Prostate gland (tissue), 2 donors: Measurements from ENCODE around the gene SLC22A12. TPM values are rescaled to one million over a fixed set of nuclear protein-coding genes. Genes with fewer than 3 reads are reported as not detected.

Experiments
- DNase-seq: peaks from one replicate; pipeline ENCODE4 v3.0.0-alpha.2; 2019; ENCODE audit warnings: low spot score
- H3K27ac ChIP-seq, 2 donors: fragments of 200-600 bp; sonication (generic); 2 replicates each; pipeline ENCODE4 v1.5.1; 2017 to 2019
- H3K27me3 ChIP-seq: fragments of 200-600 bp; sonication (generic); replicated peaks from 2 replicates; pipeline ENCODE4 v1.5.1; 2019; ENCODE audit not compliant: insufficient read depth
- H3K36me3 ChIP-seq, 2 donors: fragments of 200-600 bp; sonication (generic); 1 replicate in 1 of 2; 2 replicates in 1 of 2; pipeline versions ENCODE4 v1.5.1 to v1.8.1; 2017 to 2019
- H3K4me1 ChIP-seq: fragments of 200-600 bp; sonication (generic); replicated peaks from 2 replicates; pipeline ENCODE4 v1.5.1; 2019
- H3K4me3 ChIP-seq, 2 donors: fragments of 200-600 bp; sonication (generic); 2 replicates each; pipeline ENCODE4 v1.5.1; 2017 to 2019
- H3K9me3 ChIP-seq: fragments of 200-600 bp; sonication (generic); 2 replicates; pipeline ENCODE4 v1.5.1; 2017
- CTCF ChIP-seq, 4 experiments: fragments of 200-600 bp in 2 of 4; fragments of 450-650 bp in 2 of 4; sonication (generic) in 2 of 4; IDR thresholded peaks; 1 replicate in 3 of 4; 2 replicates in 1 of 4; pipeline ENCODE4 v1.5.1; 2016 to 2019; ENCODE audit warnings: antibody characterized with exemption in 4 of 4, mild to moderate bottlenecking in 2 of 4, moderate library complexity in 2 of 4
- POLR2A ChIP-seq: fragments of 450-650 bp; IDR thresholded peaks from one replicate; pipeline ENCODE4 v1.6.1; 2016; ENCODE audit warnings: antibody characterized with exemption, mild to moderate bottlenecking
- POLR2AphosphoS5 ChIP-seq: sonication (generic); formaldehyde crosslinking; IDR thresholded peaks from one replicate; pipeline ENCODE4 v1.6.1; 2017; ENCODE audit warnings: antibody characterized with exemption
- WGBS: methylation state at CpG from one replicate; pipeline ENCODE4 v1.1.5; 2018; 5-methylcytosine and 5-hydroxymethylcytosine counted together
- intact Hi-C: fragments of 100-400 bp; cut with DNase I; formaldehyde crosslinking; loops from one replicate; pipeline ENCODE4 v1.14.2; 2022
- total RNA-seq, 2 donors: library from RNA; depleted of rRNA; stranded (reverse); fragments of >200 nt; gene quantifications; one replicate each; pipeline ENCODE4 v1.1.0, GENCODE V29; 2016

SLC22A12 gene
- total RNA-seq, 2 donors from 2014 or later = not detected

GRCh38 chr11:64611176-64611575 lies 20.2 kb downstream of the SLC22A12 start:
- no peaks in the 10 kb centered on the region for H3K36me3 ChIP-seq
- TF ChIP-seq CTCF (IDR thresholded peaks at IDR 0.05) (no peak), POLR2AphosphoS5 (no peak), POLR2A (no peak)
- H3K27me3 ChIP-seq = no peaks in the 10 kb centered on the region
- no peak for DNase-seq
- H3K9me3 ChIP-seq = no peaks in the 10 kb centered on the region
- H3K4me3 ChIP-seq = no peak overlapping the region
- no peak overlapping the region for H3K27ac ChIP-seq
- 88% methylated on average over 2 of the region's 2 CpGs for WGBS
- intact Hi-C loops = no loop called here
- H3K4me1 ChIP-seq = no peaks in the 10 kb centered on the region

- Histone ChIP-seq H3K36me3 (no peaks in the 10 kb centered on the region), H3K27me3 (no peaks in the 10 kb centered on the region), H3K4me1 (no peaks in the 10 kb centered on the region), H3K27ac (no peak overlapping the region), H3K4me3 (no peak overlapping the region), H3K9me3 (no peaks in the 10 kb centered on the region)
- no peak for TF ChIP-seq POLR2A
- no peak for TF ChIP-seq CTCF (IDR thresholded peaks at IDR 0.05)
- no peak for TF ChIP-seq POLR2AphosphoS5
- intact Hi-C loops = no loop called here
- 80% methylated on average over 11 of the region's 11 CpGs for WGBS
- no peak for DNase-seq
Measured at GRCh38 chr11:64611869-64612646, 21.0 kb downstream of the SLC22A12 start.

- no peak for TF ChIP-seq CTCF (IDR thresholded peaks at IDR 0.05)
- no peak for TF ChIP-seq POLR2A
- no peak for TF ChIP-seq POLR2AphosphoS5
- no peak overlapping the region for H3K4me3 ChIP-seq
- no peaks in the 10 kb centered on the region for H3K4me1 ChIP-seq
- no peak overlapping the region for H3K27ac ChIP-seq
- DNase-seq = no peak
- intact Hi-C loops = no loop called here
- H3K27me3 ChIP-seq = no peaks in the 10 kb centered on the region
- 90% methylated on average over 6 of the region's 6 CpGs for WGBS
- H3K36me3 ChIP-seq = no peaks in the 10 kb centered on the region
- H3K9me3 ChIP-seq = no peaks in the 10 kb centered on the region
Measured at GRCh38 chr11:64613648-64614047, 22.6 kb downstream of the SLC22A12 start.

GRCh38 chr11:64614917-64615316 lies 23.9 kb downstream of the SLC22A12 start:
- no peaks in the 10 kb centered on the region for H3K9me3 ChIP-seq
- 35% methylated on average over 5 of the region's 5 CpGs for WGBS
- no peaks in the 10 kb centered on the region for H3K4me1 ChIP-seq
- no peak for DNase-seq
- TF ChIP-seq CTCF (IDR thresholded peaks at IDR 0.05) (no peak), POLR2AphosphoS5 (no peak), POLR2A (no peak)
- H3K4me3 ChIP-seq = no peak overlapping the region
- H3K36me3 ChIP-seq = no peaks in the 10 kb centered on the region
- H3K27me3 ChIP-seq = no peaks in the 10 kb centered on the region
- intact Hi-C loops = no loop called here
- no peak overlapping the region for H3K27ac ChIP-seq

- no peaks in the 10 kb centered on the region for H3K36me3 ChIP-seq
- H3K27me3 ChIP-seq = no peaks in the 10 kb centered on the region
- no peak overlapping the region for H3K4me3 ChIP-seq
- no peak overlapping the region for H3K27ac ChIP-seq
- no peak for DNase-seq
- no peaks in the 10 kb centered on the region for H3K9me3 ChIP-seq
- intact Hi-C loops = no loop called here
- 73% methylated on average over 3 of the region's 3 CpGs for WGBS
- H3K4me1 ChIP-seq = no peaks in the 10 kb centered on the region
- TF ChIP-seq POLR2AphosphoS5 = no peak
- no peak for TF ChIP-seq CTCF (IDR thresholded peaks at IDR 0.05)
- no peak for TF ChIP-seq POLR2A
Measured at GRCh38 chr11:64616817-64617216, 25.8 kb downstream of the SLC22A12 start.
